WTC11 (cell line): ENCODE measurements around the gene RHOV.

Experiments
- ZNF138 ChIP-seq: sonication (generic); formaldehyde crosslinking; conservative IDR thresholded peaks from 2 replicates; pipeline ENCODE4 v1.8.1; 2022; ENCODE audit warnings: mild to moderate bottlenecking, moderate library complexity, missing genetic modification reagents
- TF ChIP-seq, protein P1 (sequence below): fragments of 200-600 bp; IDR thresholded peaks from 2 replicates; pipeline ENCODE4 v1.8.0; 2022; ENCODE audit warnings: antibody characterized with exemption

DNA sequence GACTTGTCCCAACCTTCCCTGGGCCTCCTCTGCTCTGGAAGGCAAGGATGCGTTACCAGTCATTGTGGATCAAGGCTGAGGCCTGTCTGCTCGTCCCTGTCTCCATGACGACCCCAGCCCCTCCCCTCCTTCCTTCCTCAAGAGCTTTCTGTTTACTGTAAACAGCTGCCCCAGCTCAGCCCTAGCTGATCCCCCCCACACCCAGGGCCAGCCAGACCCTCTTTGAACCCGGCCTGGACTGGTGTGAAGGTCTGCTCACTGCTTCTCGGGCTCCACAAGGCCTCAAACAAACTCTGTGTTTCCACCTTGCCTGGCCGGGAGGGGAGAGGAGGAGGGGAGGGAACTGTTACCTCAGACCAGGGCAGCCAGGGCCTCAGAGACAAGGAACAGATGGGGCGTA is 37.1 kb upstream of the RHOV start:
- no peak for TF ChIP-seq ZNF138
- TF ChIP-seq, protein P1, sequence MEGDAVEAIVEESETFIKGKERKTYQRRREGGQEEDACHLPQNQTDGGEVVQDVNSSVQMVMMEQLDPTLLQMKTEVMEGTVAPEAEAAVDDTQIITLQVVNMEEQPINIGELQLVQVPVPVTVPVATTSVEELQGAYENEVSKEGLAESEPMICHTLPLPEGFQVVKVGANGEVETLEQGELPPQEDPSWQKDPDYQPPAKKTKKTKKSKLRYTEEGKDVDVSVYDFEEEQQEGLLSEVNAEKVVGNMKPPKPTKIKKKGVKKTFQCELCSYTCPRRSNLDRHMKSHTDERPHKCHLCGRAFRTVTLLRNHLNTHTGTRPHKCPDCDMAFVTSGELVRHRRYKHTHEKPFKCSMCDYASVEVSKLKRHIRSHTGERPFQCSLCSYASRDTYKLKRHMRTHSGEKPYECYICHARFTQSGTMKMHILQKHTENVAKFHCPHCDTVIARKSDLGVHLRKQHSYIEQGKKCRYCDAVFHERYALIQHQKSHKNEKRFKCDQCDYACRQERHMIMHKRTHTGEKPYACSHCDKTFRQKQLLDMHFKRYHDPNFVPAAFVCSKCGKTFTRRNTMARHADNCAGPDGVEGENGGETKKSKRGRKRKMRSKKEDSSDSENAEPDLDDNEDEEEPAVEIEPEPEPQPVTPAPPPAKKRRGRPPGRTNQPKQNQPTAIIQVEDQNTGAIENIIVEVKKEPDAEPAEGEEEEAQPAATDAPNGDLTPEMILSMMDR, result no peak
